ENCODE data around the gene SLC12A7. TPM values are rescaled to one million over a fixed set of nuclear protein-coding genes. Genes with fewer than 3 reads are reported as not detected.

The SLC12A7 gene
- total RNA-seq, 1 experiment from 2014 or later, result 30.8 TPM

DNA sequence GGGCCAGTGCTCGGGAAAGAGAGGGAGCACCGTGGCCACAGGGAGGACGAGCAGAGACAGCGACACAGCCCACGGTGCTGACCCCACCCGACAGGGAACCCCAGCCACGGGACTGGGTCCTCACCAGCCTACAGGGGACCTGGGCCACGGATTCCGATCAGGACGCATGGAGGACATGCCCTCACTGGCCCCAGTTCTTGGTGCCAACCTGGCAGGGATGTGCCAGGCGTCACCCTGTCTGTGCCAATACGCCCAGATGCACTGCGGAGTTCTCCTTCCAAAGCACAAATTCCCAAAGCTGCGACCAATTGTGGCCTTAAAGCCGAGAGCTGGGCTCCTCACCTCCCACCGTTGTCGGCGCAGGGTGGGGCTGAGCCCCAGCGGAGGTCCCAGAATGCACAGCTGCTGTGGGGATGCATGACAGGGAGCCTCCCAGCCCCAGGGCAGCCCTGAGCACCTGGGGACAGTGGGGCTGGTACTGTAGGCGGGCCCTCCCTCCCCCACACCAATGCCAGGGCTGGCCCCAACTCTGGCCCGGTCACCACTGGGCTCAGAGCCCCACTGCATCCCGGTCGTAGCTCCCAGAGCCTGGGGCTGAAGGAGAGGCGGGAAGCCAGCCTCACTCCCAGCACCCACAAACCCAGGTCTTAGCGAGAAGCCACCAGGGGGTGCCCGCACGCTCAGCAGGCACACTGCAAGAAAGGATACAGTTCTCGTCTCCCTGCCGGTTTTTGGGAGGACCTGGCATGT is 59.0 kb downstream of the SLC12A7 start:
- no peak overlapping the region; a peak in 1 of 7 replicates for H3K27ac Mint-ChIP-seq
- Histone ChIP-seq H2BK120ac (ENCODE audit: low read depth, low read length, poor library complexity, severe bottlenecking) (no peak overlapping the region), H3K27ac (ENCODE audit: insufficient read length, low read depth, low read length) (no peak overlapping the region), H3K23me2 (ENCODE audit: insufficient read length, low read depth, low read length, poor library complexity, severe bottlenecking) (no peaks in the 10 kb centered on the region), H3K23ac (ENCODE audit: insufficient read length, low read depth, low read length) (no peak overlapping the region), H3K56ac (ENCODE audit: insufficient read length, low read depth, low read length) (no peak overlapping the region), H3K79me1 (ENCODE audit: insufficient read depth, low read depth, low read length, poor library complexity, severe bottlenecking) (no peaks in the 10 kb centered on the region), H3K9ac (ENCODE audit: extremely low read depth, insufficient read length, low read length) (no peak overlapping the region), H4K20me1 (ENCODE audit: control insufficient read depth, insufficient read depth, insufficient read length) (no peaks in the 10 kb centered on the region), H3K9me3 (ENCODE audit: control insufficient read depth, low read depth, low read length) (no peaks in the 10 kb centered on the region), H2AFZ (ENCODE audit: low read length) (no peak overlapping the region), H2BK20ac (ENCODE audit: low read depth, low read length, poor library complexity, severe bottlenecking) (no peak overlapping the region), H2BK12ac (ENCODE audit: insufficient read length, low read depth, low read length) (no peak overlapping the region), H3K4me1 (ENCODE audit: insufficient read depth, low read length) (no peaks in the 10 kb centered on the region), H3K14ac (ENCODE audit: insufficient read depth, low read length) (no peak overlapping the region; the same call in 1 of the 2 replicates), H4K8ac (replicated peaks; ENCODE audit: insufficient read length, low read depth, low read length) (no peak overlapping the region), H3T11ph (ENCODE audit: low read length) (no peak overlapping the region), H4K5ac (ENCODE audit: insufficient read length, low read depth, low read length) (no peak overlapping the region), H4K91ac (ENCODE audit: insufficient read length, low read depth, low read length) (no peak overlapping the region), H3K79me2 (ENCODE audit: insufficient read depth, low read length) (no peaks in the 10 kb centered on the region), H2BK5ac (ENCODE audit: insufficient read length, low read length) (no peak overlapping the region), H3K18ac (ENCODE audit: insufficient read length, low read depth, low read length) (no peak overlapping the region), H3K4me2 (ENCODE audit: insufficient read depth, insufficient read length, low read length) (no peak overlapping the region), H3K4ac (ENCODE audit: low read depth, low read length) (no peak overlapping the region), H3K27me3 (ENCODE audit: insufficient read depth, low read length) (no peaks in the 10 kb centered on the region), H2AK5ac (ENCODE audit: insufficient read length, low read length) (no peak overlapping the region), H2BK15ac (ENCODE audit: low read depth, low read length) (no peak overlapping the region)
- H3K36me3 Mint-ChIP-seq (ENCODE audit: insufficient read depth in 1 of 3, low read depth in 3 of 3), result peaks cover 6 to 34% (median 23%) of the 10 kb centered on the region in 3 experiments
- H3K27me3 Mint-ChIP-seq (ENCODE audit: low read depth), result no peaks in the 10 kb centered on the region; the same call in 1 of the 2 replicates
- peaks cover 0 to under 1% of the 10 kb centered on the region in 2 experiments; a peak in 2 of 5 replicates for H3K9me3 Mint-ChIP-seq
- H3K4me3 Mint-ChIP-seq, result no peak overlapping the region
- H3K4me1 Mint-ChIP-seq, result no peaks in the 10 kb centered on the region
- TF ChIP-seq, protein P1, sequence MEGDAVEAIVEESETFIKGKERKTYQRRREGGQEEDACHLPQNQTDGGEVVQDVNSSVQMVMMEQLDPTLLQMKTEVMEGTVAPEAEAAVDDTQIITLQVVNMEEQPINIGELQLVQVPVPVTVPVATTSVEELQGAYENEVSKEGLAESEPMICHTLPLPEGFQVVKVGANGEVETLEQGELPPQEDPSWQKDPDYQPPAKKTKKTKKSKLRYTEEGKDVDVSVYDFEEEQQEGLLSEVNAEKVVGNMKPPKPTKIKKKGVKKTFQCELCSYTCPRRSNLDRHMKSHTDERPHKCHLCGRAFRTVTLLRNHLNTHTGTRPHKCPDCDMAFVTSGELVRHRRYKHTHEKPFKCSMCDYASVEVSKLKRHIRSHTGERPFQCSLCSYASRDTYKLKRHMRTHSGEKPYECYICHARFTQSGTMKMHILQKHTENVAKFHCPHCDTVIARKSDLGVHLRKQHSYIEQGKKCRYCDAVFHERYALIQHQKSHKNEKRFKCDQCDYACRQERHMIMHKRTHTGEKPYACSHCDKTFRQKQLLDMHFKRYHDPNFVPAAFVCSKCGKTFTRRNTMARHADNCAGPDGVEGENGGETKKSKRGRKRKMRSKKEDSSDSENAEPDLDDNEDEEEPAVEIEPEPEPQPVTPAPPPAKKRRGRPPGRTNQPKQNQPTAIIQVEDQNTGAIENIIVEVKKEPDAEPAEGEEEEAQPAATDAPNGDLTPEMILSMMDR (conservative IDR thresholded peaks at IDR 0.05), result no peak
- WGBS (ENCODE audit: extremely low coverage, insufficient read length, low lambda C conversion rate), result no CpG with 5 or more reads among the region's 29 CpGs
- no peak for DNase-seq

All from H9 (cell line).